ENCODE data around the gene CD177. TPM values are rescaled to one million over a fixed set of nuclear protein-coding genes. Genes with fewer than 3 reads are reported as not detected.

Gene CD177
- total and polyA plus RNA-seq, 4 donors = 1.0 to 57.8 (median 19.4) TPM

DNA sequence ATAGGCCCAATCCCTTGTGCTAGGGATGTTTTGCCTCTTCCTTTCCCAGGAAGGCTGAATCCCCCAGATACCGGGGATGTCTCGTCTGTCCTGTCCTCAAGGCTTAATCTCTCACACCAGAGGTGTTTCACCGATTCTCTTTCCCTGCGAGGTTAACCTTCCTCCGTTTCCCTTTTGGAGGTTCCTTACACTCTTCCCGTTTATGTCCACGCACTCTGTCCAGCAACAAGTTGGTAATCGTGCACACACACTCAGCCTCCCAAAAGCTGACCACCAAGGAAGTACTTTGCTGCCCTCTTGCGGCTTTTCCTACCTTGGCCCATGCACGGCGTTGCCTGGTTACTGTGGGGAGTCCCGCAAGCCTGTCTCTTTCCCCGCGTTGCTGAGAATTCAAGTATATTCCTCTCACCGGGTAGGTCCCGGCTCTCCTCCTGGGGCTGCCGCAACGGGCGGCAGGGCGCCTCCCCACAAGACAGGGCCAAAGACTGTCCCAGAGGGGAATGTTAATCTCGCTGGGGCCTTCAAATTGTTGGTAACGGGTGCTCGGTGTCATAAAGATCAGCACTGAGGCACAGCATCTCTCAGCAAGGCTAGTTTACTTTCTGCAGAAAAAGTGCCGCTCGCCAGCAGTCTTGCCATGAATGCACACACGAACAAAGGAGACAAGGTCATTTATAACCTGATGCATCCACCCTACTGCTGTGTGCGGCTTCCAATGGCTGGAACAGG lies 36.7 kb upstream of the CD177 start:
- no peak overlapping the region for H3K27ac ChIP-seq (ENCODE audit: low read depth in 1 of 2, low read length in 1 of 2)
- DNase-seq = peak in 2 of 3 donors; percentile 2 to 4
- TF ChIP-seq CTCF (IDR thresholded peaks at IDR 0.05; ENCODE audit: control extremely low read depth, extremely low read depth) = no peak
- H3K9me3 ChIP-seq (ENCODE audit: control insufficient read depth in 4 of 4, insufficient read depth in 3 of 4, low read length in 3 of 4) = peaks cover 0 to 3% (median 0%) of the 10 kb centered on the region in 4 donors
- H3K9ac ChIP-seq (ENCODE audit: insufficient read depth in 1 of 2, low read length in 2 of 2) = no peak overlapping the region
- 87 to 92% methylated on average over 27 of the region's 27 CpGs for WGBS, 2 donors
- H3K27me3 ChIP-seq (ENCODE audit: control insufficient read depth in 3 of 3, insufficient read depth in 3 of 3, low read length in 2 of 3) = no peaks in the 10 kb centered on the region
- no peak overlapping the region for H3K4me3 ChIP-seq
- no peak for ATAC-seq (ENCODE audit: insufficient read depth, low FRiP score)
- no peaks in the 10 kb centered on the region for H3K4me1 ChIP-seq (ENCODE audit: control insufficient read depth in 5 of 5, insufficient read depth in 5 of 5, low read length in 5 of 5)
- H3K36me3 ChIP-seq (ENCODE audit: control insufficient read depth in 4 of 4, insufficient read depth in 4 of 4, low read length in 4 of 4) = no peaks in the 10 kb centered on the region

- Histone ChIP-seq H3K9ac (ENCODE audit: insufficient read depth in 1 of 2, low read length in 2 of 2) (no peak overlapping the region), H3K36me3 (ENCODE audit: control insufficient read depth in 4 of 4, insufficient read depth in 4 of 4, low read length in 4 of 4) (no peaks in the 10 kb centered on the region), H3K9me3 (ENCODE audit: control insufficient read depth in 4 of 4, insufficient read depth in 3 of 4, low read length in 3 of 4) (peaks cover 0 to 3% (median 0%) of the 10 kb centered on the region in 4 donors), H3K27me3 (ENCODE audit: control insufficient read depth in 3 of 3, insufficient read depth in 3 of 3, low read length in 2 of 3) (no peaks in the 10 kb centered on the region), H3K4me1 (ENCODE audit: control insufficient read depth in 5 of 5, insufficient read depth in 5 of 5, low read length in 5 of 5) (no peaks in the 10 kb centered on the region), H3K4me3 (no peak overlapping the region), H3K27ac (ENCODE audit: low read depth in 1 of 2, low read length in 1 of 2) (no peak overlapping the region)
- 65 to 66% methylated on average over 3 of the region's 3 CpGs for WGBS, 2 donors
- no peak for TF ChIP-seq CTCF (IDR thresholded peaks at IDR 0.05; ENCODE audit: control extremely low read depth, extremely low read depth)
- DNase-seq (no peak), ATAC-seq (ENCODE audit: insufficient read depth, low FRiP score) (no peak)
These were observed 35.3 kb upstream of the CD177 start for GRCh38 chr19:43318203-43318602.

DNA sequence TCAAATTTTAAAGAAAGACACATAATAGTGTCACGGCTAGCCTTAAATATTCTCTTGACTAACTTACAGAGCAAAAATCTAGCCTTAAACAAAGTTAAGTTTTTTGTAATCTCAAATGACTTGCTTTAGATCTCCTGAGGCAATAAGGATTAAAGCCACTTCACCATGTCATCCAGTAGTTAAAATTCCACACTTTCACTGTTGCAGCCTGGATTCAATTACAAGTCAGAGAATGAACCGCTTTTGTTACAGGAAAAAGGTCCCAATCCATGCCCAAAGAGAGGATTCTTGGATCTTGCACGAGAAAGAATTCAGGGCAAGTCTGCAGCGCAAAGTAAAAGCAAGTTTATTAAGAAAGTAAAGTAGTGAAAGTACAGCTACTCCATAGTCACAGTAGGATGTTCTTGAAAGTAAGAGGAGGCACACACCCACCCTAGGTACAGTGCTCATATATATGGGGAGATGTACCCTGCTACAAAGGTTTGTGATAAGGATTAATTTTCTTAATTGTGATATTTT lies 34.6 kb upstream of the CD177 start:
- TF ChIP-seq CTCF (IDR thresholded peaks at IDR 0.05; ENCODE audit: control extremely low read depth, extremely low read depth) = no peak
- no peak for DNase-seq
- Histone ChIP-seq H3K4me1 (ENCODE audit: control insufficient read depth in 5 of 5, insufficient read depth in 5 of 5, low read length in 5 of 5) (no peaks in the 10 kb centered on the region), H3K27me3 (ENCODE audit: control insufficient read depth in 3 of 3, insufficient read depth in 3 of 3, low read length in 2 of 3) (no peaks in the 10 kb centered on the region), H3K9ac (ENCODE audit: insufficient read depth in 1 of 2, low read length in 2 of 2) (no peak overlapping the region), H3K27ac (ENCODE audit: low read depth in 1 of 2, low read length in 1 of 2) (no peak overlapping the region), H3K9me3 (ENCODE audit: control insufficient read depth in 4 of 4, insufficient read depth in 3 of 4, low read length in 3 of 4) (peaks cover 0 to 3% (median 0%) of the 10 kb centered on the region in 4 donors), H3K36me3 (ENCODE audit: control insufficient read depth in 4 of 4, insufficient read depth in 4 of 4, low read length in 4 of 4) (no peaks in the 10 kb centered on the region), H3K4me3 (no peak overlapping the region)
- no peak for ATAC-seq (ENCODE audit: insufficient read depth, low FRiP score)
- 85 to 86% methylated on average over 4 of the region's 4 CpGs for WGBS, 2 donors

All from lung (tissue), 12 donors.